Activated T-cell treated with anti-CD3 and anti-CD28 coated beads, Interleukin-2, amount 50 U/mL, for 4 hours (primary cell): Measurements from ENCODE around the gene CNGA3. TPM values are rescaled to one million over a fixed set of nuclear protein-coding genes. Genes with fewer than 3 reads are reported as not detected.
"Not testable (repeated sequence)": the region's sequence is repeated elsewhere in the genome, so short reads cannot be mapped to it uniquely, and the experiment has no call there.

Source experiments
- ATAC-seq, 2 donors: fragments of 200-7000 bp; cut with Tn5 transposase; one replicate each; pipeline ENCODE4 v1.10.0; 2021
- DNase-seq: peaks from one replicate; pipeline ENCODE4 v3.0.0-alpha.2; 2020
- H3K27me3 Mint-ChIP-seq: one replicate; pipeline ENCODE4 v1.8.0; 2021; ENCODE audit warnings: low read depth, mixed read lengths
- H3K36me3 Mint-ChIP-seq: one replicate; pipeline ENCODE4 v1.8.0; 2022; ENCODE audit warnings: mixed read lengths; ENCODE audit not compliant: insufficient read depth
- H3K4me1 Mint-ChIP-seq: one replicate; pipeline ENCODE4 v1.8.0; 2021; ENCODE audit warnings: low read depth, mixed read lengths
- H3K4me3 Mint-ChIP-seq: one replicate; pipeline ENCODE4 v1.8.0; 2021; ENCODE audit warnings: mild to moderate bottlenecking, moderate library complexity, mixed read lengths
- H3K9me3 Mint-ChIP-seq: one replicate; pipeline ENCODE4 v1.8.0; 2021; ENCODE audit warnings: mixed read lengths
- total RNA-seq, 3 donors: library from RNA; stranded (reverse); gene quantifications; one replicate each; pipeline ENCODE4 v1.2.1, GENCODE V29; 2021

CNGA3 gene
- total RNA-seq, 3 donors from 2014 or later: not detected

DNA sequence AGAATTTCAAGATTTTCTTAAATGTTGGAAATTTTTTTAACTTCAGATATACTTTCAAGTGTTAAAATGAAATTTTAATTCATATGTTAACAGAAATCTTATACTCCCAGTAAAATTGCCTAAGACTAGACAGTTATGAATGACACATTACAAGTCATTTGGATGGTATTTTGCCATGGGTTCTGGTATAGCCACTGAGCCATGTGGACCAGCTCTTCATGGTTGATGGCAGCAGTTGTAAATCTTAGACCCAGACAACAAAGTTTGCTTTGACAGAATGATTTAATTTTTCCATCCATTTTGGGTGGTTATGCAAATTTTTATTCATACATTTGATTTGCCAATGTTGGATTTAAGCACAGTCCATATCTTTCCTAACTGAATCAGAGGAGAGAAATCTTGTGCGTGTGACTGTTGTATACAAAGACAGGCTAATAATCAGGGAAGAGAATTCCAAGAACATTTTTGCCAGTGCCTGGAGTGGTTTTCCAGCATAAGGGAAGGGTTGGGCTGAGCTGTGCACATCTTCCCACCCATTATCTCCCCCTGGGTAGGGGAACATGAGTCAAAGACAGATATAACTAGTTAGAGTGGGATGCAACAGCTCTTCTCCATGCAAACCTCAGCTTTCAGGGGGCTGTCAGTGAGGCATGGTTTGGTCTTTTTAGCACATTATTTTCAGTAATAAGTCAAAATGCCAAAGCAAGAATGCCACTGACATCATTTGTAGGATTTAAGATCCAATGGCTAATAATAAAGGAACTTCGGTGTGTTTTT lies 70.3 kb downstream of the CNGA3 start:
- Mint-ChIP-seq H3K27me3 (no peaks in the 10 kb centered on the region), H3K4me3 (no peak overlapping the region), H3K9me3 (peaks cover 4% of the 10 kb centered on the region), H3K36me3 (no peaks in the 10 kb centered on the region), H3K4me1 (peaks cover 3% of the 10 kb centered on the region)
- DNase-seq: no peak
- no peak for ATAC-seq

DNA sequence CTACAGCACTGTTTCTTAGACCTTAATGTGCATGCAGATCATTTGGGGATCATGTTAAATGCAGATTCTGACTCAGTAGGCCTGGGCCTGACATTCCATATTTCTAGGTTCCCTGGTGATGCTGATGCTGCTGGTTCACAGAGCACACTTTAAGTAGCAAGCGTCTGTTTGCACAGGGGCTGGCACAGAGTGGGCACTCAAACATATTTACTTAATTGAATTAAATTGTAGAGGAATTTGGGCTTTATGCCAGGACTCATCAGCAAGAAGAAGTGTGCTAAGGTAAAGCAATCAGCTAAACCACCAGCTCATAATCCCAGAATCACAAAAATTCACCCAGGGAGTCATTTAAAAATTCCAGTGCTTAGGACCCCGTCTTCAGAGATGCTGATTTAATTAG lies 73.3 kb downstream of the CNGA3 start:
- peaks cover 11% of the 10 kb centered on the region for H3K9me3 Mint-ChIP-seq
- DNase-seq (no peak), ATAC-seq (no peak)
- H3K4me3 Mint-ChIP-seq: no peak overlapping the region
- H3K4me1 Mint-ChIP-seq: no peaks in the 10 kb centered on the region
- H3K27me3 Mint-ChIP-seq: no peaks in the 10 kb centered on the region
- peaks cover 2% of the 10 kb centered on the region for H3K36me3 Mint-ChIP-seq

DNA sequence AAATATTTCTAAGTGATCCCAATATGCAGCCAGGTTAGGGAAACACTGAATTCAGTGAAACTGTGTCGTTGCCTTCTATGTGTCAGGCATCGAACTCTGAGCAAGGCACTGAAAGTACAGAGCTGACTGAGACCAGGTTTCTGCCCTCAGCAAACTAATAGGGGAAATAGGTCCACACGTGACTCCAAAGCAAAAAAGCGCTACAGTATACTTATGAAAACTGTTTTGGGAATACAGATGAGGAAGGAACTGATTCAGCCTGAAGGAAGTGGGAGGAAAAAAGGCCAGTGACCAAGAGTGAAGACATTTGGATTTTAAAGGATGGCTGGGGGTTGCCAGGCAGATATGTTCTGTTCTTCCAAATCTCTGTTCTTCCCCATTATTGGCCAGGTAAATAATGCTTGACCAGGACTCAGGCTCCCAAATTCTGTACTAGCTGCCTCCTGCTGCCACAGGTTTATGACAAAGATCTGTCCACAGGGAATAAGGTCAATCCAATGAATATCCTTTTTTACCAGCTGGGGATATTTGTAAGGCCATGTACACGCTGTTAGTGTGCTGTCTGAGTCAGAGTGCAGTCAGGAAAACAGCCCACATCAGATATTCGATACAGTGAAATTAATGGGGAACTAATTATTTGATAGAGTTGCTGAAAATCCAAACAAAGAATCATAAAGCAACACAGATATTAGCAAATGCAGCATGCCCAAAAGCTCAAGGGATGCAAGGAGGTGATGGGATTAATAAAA lies 73.9 kb downstream of the CNGA3 start:
- no peaks in the 10 kb centered on the region for H3K4me1 Mint-ChIP-seq
- H3K4me3 Mint-ChIP-seq: no peak overlapping the region
- H3K9me3 Mint-ChIP-seq: peaks cover 10% of the 10 kb centered on the region
- no peaks in the 10 kb centered on the region for H3K27me3 Mint-ChIP-seq
- DNase-seq: no peak
- H3K36me3 Mint-ChIP-seq: peaks cover 2% of the 10 kb centered on the region
- no peak for ATAC-seq

DNA sequence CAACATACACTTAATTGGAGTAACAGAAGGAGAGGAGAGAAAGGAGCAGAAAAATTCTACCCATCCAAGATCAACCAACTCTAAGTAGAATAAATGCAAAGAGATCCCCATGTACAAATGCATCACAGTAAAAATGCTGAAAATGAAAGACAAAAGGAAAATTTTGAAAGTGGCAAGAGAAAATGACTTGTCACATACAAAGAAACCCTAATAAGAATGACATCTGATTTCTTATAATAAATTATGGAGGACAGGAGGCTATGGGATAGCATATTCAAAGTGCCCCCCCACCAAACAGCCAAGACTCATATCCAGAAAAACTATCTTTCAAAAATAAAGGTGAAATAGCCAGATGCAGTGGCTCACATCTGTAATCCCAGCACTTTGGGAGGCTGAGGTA lies 76.2 kb downstream of the CNGA3 start:
- DNase-seq: no peak
- no peak for ATAC-seq
- peaks cover 2% of the 10 kb centered on the region for H3K36me3 Mint-ChIP-seq
- H3K27me3 Mint-ChIP-seq: no peaks in the 10 kb centered on the region
- no peaks in the 10 kb centered on the region for H3K4me1 Mint-ChIP-seq
- H3K4me3 Mint-ChIP-seq: no peak overlapping the region
- H3K9me3 Mint-ChIP-seq: peaks cover 10% of the 10 kb centered on the region

DNA sequence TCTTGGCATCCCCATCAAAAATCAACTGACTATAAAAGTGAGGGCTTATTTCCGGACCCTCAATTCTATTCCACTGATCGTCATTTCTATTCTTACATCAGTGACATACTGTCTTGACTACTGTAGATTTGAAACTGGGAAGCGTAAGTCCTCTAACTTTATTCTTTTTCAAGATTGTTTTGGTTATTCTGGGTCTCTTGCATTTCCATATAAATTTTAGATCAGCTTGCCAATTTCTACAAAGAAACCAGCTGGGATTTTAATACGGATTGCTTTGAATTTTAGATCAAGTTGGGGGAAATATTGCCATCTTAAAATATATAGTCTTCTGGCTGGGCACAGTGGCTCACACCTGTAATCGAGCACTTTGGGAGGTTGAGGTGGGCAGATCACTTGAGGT lies 80.5 kb downstream of the CNGA3 start:
- no peaks in the 10 kb centered on the region for H3K4me1 Mint-ChIP-seq
- no peak for DNase-seq

DNA sequence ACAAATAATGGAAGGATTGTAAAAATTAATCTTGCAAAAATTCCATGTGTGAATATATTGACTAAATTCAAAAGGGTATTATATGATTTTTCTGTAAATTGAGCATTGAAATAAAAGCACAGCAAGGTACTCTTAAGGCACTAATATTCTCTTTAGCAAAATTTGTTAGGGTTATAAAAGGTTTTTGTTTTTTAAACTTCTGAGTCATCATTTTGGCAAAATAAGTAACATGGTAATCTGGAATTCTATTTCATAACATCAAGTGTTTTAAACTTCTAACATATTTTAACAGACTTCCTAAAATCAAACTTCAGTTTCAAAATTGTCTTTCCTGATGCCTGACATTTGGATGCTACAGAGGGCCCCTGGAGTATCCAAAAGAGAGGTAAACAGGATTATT lies 85.9 kb downstream of the CNGA3 start:
- Mint-ChIP-seq H3K4me3 (no peak overlapping the region), H3K27me3 (no peaks in the 10 kb centered on the region), H3K9me3 (peaks cover 9% of the 10 kb centered on the region), H3K36me3 (no peaks in the 10 kb centered on the region), H3K4me1 (no peaks in the 10 kb centered on the region)
- ATAC-seq (no peak), DNase-seq (no peak)

More for the DNA sequence above, 80.5 kb downstream of the CNGA3 start:
- H3K9me3 Mint-ChIP-seq: peaks cover 8% of the 10 kb centered on the region
- no peaks in the 10 kb centered on the region for H3K27me3 Mint-ChIP-seq
- H3K36me3 Mint-ChIP-seq: peaks cover 2% of the 10 kb centered on the region
- no peak overlapping the region for H3K4me3 Mint-ChIP-seq
- no peak for ATAC-seq

DNA sequence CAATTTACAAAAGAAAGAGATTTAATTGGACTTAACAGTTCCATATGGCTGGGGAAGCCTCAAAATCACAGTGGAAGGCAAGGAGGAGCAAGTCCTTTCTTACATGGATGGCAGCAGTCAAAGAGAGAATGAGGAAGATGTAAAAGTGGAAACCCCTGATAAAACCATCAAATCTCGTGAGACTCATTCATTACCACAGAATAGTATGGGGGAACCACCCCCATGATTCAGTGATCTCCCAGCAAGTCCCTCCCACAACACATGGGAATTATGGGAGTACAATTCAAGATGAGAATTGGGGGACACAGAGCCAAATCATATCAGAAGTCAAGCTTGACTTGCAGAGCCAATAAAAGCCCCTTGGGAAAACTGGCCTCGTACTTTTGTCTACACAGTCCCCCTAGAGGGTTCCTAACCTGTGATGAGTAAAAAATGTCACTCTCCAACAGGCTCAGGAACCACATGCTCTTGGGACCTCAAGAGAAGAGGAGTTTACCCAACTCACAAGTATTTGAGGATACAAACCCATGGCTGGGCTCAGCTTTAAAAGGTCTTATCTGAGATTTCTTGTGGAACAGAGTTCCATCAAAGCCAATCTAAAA lies 87.2 kb downstream of the CNGA3 start:
- peaks cover 2% of the 10 kb centered on the region for H3K4me1 Mint-ChIP-seq
- peaks cover 11% of the 10 kb centered on the region for H3K9me3 Mint-ChIP-seq
- no peak overlapping the region for H3K4me3 Mint-ChIP-seq
- no peak for DNase-seq
- H3K36me3 Mint-ChIP-seq: no peaks in the 10 kb centered on the region
- ATAC-seq: no peak
- H3K27me3 Mint-ChIP-seq: no peaks in the 10 kb centered on the region

DNA sequence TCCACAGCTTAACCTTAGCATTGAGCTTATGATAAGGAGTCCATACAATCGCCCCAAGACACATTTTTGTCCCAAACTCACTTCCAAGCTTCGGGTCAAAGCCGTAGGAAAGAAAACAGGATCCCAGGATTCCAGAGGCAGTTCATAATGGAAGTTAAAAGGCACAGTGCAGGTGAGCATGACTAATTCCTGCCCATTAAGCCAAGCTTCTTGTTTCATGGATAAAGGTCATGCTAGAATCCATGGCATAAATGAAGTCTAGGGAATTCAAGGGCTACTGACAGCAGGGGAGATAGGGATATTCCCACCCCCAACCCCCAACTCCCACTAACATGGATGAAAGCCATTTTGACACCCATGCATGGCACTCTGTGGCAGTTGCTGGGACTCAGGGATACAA lies 88.2 kb downstream of the CNGA3 start:
- no peaks in the 10 kb centered on the region for H3K27me3 Mint-ChIP-seq
- no peak for DNase-seq

DNA sequence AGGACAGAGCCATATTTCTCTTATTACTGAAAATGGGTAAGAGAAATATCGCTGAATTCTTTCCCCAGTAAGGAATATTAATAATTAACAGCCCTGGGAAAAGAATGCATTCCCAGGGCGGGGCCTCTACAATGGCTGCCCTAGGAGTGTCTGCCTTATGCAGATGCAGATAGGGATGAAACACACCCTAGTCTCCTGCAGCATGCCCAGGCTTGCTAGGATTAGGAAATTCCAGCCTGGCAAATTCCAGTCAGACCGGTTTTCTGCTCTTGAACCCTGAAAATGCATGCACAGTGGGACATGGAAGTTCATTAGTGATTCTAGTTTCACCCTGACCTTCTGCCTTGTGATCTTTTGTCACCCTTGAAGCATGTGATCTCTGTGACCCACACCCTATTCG lies 89.4 kb downstream of the CNGA3 start:
- peaks cover 26% of the 10 kb centered on the region for H3K9me3 Mint-ChIP-seq
- not testable (repeated sequence) for H3K36me3 Mint-ChIP-seq, ATAC-seq, H3K4me3 Mint-ChIP-seq, H3K27me3 Mint-ChIP-seq, DNase-seq
- H3K4me1 Mint-ChIP-seq: peaks cover 13% of the 10 kb centered on the region

More for the DNA sequence above, 88.2 kb downstream of the CNGA3 start:
- H3K4me1 Mint-ChIP-seq: peaks cover 12% of the 10 kb centered on the region
- no peak for ATAC-seq
- no peaks in the 10 kb centered on the region for H3K36me3 Mint-ChIP-seq
- H3K4me3 Mint-ChIP-seq: no peak overlapping the region
- peaks cover 21% of the 10 kb centered on the region for H3K9me3 Mint-ChIP-seq

DNA sequence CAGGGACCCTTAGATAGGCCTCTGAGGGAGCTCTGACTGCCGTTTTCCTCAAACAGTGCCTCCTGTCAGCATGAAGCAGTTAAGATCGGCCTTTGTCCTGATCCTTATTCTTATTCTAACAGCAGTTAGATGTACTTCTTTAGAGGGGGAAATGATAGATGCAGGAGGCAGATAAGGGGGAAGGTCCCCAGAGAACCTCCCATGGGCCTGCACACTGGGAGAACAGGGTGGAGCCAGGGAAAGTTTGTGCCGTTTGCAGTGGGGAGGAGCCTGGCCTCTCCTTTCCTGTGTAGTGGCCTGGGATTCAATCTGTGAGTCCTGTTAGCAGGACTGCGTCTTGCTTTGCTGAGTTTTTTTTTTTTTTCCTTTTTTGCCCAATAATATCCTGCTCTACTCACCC lies 90.5 kb downstream of the CNGA3 start:
- DNase-seq (no peak), ATAC-seq (no peak)
- H3K36me3 Mint-ChIP-seq: no peaks in the 10 kb centered on the region
- H3K9me3 Mint-ChIP-seq: peaks cover 26% of the 10 kb centered on the region
- H3K4me3 Mint-ChIP-seq: no peak overlapping the region
- peaks cover 13% of the 10 kb centered on the region for H3K4me1 Mint-ChIP-seq
- H3K27me3 Mint-ChIP-seq: no peaks in the 10 kb centered on the region

DNA sequence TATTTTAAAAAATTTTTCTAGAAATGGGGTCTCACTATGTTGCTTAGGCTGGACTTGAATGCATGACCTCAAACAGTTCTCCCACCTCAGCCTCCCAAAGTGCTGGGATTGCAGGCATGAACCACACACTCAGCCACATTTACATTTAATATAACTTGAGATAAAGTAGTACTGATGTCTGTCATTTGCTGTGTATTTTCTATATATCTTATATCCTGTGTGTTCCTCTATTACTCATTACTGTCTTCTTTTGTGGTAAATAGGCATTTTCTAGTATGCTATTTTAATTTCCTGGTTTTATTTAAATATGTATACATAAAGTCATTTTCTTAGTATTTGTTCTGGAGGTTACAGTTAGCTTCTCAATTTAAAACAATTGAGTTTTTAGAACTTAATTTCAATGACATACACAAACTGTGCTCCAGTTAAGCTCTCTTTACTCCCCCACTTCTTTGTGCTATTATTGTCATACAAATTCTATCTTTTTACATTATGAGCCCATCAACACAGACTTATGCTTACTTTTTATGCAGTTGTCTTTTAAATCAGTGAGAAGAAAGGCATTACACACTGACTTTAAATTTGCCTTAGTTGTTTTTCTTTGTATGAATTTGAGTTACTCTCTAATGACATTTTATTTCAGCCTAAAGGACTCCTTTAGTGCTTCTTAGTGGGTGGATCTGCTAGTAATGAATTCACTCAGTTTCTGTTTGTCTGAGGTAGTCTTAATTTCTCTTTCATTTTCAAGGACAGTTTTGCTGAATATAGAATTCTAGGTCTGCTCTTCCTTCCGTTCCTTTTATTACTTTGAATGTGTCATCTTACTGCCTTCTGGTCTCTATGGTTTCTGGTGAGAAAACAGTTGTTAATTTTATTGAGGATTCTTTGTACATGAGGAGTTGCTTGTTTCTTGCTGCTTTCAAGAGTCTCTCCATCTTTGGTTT lies 92.2 kb downstream of the CNGA3 start:
- DNase-seq: no peak

DNA sequence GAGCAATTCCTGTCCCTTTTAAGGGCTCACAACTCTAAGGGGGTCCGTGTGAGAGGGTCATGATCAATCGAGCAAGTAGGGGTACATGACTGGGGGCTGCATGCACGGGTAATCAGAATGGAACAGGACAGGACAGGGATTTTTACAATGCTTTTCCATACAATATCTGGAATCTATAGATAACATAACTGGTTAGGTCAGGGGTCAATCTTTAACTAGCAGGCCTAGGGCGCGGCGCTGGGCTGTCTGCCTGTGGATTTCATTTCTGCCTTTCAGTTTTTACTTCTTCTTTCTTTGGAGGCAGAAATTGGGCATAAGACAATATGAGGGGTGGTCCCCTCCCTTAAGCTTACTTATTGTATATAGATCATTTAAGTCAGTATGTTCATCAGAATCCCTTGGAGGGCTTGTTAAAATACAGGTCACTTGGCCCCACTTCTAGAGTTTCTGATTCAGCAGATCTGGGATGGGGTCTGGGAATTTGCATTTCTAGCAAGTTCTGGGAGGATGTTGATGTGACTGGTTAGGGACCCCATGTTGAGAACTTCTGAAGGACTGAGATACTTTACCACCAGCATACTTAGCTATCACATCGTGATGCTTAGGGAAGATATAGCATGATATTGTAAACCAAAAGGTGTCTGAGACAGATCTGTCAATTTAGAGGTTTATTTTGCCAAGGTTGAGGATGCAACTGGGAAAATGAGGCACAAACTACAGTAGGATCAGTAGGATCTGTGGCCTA lies 95.6 kb downstream of the CNGA3 start:
- Mint-ChIP-seq H3K9me3 (peaks cover 17% of the 10 kb centered on the region), H3K4me3 (peak overlapping the region; percentile 24), H3K27me3 (no peaks in the 10 kb centered on the region), H3K36me3 (no peaks in the 10 kb centered on the region), H3K4me1 (peaks cover 32% of the 10 kb centered on the region)
- ATAC-seq (no peak), DNase-seq (no peak)

More for the DNA sequence above, 92.2 kb downstream of the CNGA3 start:
- Mint-ChIP-seq H3K9me3 (peaks cover 21% of the 10 kb centered on the region), H3K4me1 (peaks cover 13% of the 10 kb centered on the region), H3K27me3 (no peaks in the 10 kb centered on the region), H3K36me3 (no peaks in the 10 kb centered on the region), H3K4me3 (peak overlapping the region; percentile 4)
- peak; percentile 90 to 95 for ATAC-seq

DNA sequence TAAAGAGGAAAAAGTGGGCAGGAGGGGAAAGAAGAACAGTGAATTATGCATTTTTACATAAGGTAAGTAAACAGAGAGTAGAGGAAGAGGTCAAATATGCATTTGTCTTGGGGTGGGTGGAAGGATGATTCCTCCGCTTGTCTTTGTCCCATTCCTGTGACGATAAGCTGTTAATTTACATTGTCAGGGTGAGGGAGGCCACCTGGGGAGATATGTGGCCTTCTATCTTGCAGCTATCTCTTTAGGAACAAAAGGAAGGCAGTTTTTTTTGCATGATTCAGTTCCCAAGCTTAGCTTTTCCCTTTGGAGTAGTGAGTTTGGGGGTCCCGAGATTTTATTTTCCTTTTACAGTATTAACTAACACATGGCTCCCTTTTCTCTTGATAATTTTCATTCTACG lies 96.2 kb downstream of the CNGA3 start:
- H3K27me3 Mint-ChIP-seq: no peaks in the 10 kb centered on the region
- H3K36me3 Mint-ChIP-seq: no peaks in the 10 kb centered on the region
- ATAC-seq: no peak
- H3K9me3 Mint-ChIP-seq: peaks cover 17% of the 10 kb centered on the region
- H3K4me1 Mint-ChIP-seq: peaks cover 37% of the 10 kb centered on the region
- peak overlapping the region; percentile 24 for H3K4me3 Mint-ChIP-seq
- DNase-seq: no peak
